ENCODE results near the gene FOXP1.

Gene FOXP1

GRCh38 chr3:71356265-71356664 is 227.3 kb downstream of the FOXP1 start:
- Histone ChIP-seq H3K27me3 (no peaks in the 10 kb centered on the region), H3K4me3 (ENCODE audit: low read depth, low read length) (no peak overlapping the region), H3K4me1 (peaks cover 5% of the 10 kb centered on the region), H3K9me3 (no peaks in the 10 kb centered on the region), H3K36me3 (no peaks in the 10 kb centered on the region)
- no peak for DNase-seq
- TF ChIP-seq, protein P1, sequence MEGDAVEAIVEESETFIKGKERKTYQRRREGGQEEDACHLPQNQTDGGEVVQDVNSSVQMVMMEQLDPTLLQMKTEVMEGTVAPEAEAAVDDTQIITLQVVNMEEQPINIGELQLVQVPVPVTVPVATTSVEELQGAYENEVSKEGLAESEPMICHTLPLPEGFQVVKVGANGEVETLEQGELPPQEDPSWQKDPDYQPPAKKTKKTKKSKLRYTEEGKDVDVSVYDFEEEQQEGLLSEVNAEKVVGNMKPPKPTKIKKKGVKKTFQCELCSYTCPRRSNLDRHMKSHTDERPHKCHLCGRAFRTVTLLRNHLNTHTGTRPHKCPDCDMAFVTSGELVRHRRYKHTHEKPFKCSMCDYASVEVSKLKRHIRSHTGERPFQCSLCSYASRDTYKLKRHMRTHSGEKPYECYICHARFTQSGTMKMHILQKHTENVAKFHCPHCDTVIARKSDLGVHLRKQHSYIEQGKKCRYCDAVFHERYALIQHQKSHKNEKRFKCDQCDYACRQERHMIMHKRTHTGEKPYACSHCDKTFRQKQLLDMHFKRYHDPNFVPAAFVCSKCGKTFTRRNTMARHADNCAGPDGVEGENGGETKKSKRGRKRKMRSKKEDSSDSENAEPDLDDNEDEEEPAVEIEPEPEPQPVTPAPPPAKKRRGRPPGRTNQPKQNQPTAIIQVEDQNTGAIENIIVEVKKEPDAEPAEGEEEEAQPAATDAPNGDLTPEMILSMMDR (IDR thresholded peaks at IDR 0.05; ENCODE audit: low read depth, low read length), result no peak

- TF ChIP-seq, protein P1 (IDR thresholded peaks at IDR 0.05; ENCODE audit: low read depth, low read length), result no peak
- Histone ChIP-seq H3K9me3 (no peaks in the 10 kb centered on the region), H3K4me1 (peaks cover 1% of the 10 kb centered on the region), H3K36me3 (no peaks in the 10 kb centered on the region), H3K4me3 (ENCODE audit: low read depth, low read length) (no peak overlapping the region), H3K27me3 (no peaks in the 10 kb centered on the region)
- DNase-seq, result no peak
These were observed 227.7 kb downstream of the FOXP1 start for GRCh38 chr3:71355862-71356261.

DNA sequence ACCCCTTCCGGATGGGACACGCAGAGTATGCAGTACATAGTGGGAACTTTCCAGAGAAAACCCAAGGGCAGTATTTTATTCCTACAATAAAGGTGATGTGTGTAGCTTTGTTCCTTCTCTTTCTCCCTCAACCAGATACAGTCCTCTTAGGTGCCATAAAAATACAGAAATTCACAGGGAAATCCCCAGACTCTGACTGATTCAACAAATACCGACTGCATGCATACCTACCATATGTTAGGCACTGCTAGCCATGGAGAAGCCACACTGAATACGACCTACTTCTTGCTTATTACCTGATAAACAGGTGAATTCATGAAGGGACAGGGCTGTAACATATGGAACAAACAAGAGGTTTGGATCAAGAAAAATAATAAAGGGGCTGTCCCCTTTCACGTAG is 228.5 kb downstream of the FOXP1 start:
- no peak for DNase-seq
- TF ChIP-seq, protein P1 (IDR thresholded peaks at IDR 0.05; ENCODE audit: low read depth, low read length), result no peak
- no peaks in the 10 kb centered on the region for H3K9me3 ChIP-seq
- H3K36me3 ChIP-seq, result no peaks in the 10 kb centered on the region
- H3K27me3 ChIP-seq, result no peaks in the 10 kb centered on the region
- H3K4me1 ChIP-seq, result no peaks in the 10 kb centered on the region
- H3K4me3 ChIP-seq (ENCODE audit: low read depth, low read length), result no peak overlapping the region

- Histone ChIP-seq H3K4me1 (no peaks in the 10 kb centered on the region), H3K4me3 (ENCODE audit: low read depth, low read length) (no peak overlapping the region), H3K27me3 (no peaks in the 10 kb centered on the region), H3K36me3 (no peaks in the 10 kb centered on the region), H3K9me3 (no peaks in the 10 kb centered on the region)
- no peak for DNase-seq
- TF ChIP-seq, protein P1 (IDR thresholded peaks at IDR 0.05; ENCODE audit: low read depth, low read length), result no peak
These were observed 232.0 kb downstream of the FOXP1 start for GRCh38 chr3:71351403-71352149.

- Histone ChIP-seq H3K4me1 (no peaks in the 10 kb centered on the region), H3K9me3 (no peaks in the 10 kb centered on the region), H3K36me3 (no peaks in the 10 kb centered on the region), H3K4me3 (ENCODE audit: low read depth, low read length) (no peak overlapping the region), H3K27me3 (no peaks in the 10 kb centered on the region)
- DNase-seq, result no peak
- TF ChIP-seq, protein P1 (IDR thresholded peaks at IDR 0.05; ENCODE audit: low read depth, low read length), result no peak
These were observed 232.5 kb downstream of the FOXP1 start for GRCh38 chr3:71350998-71351397.

- TF ChIP-seq, protein P1 (IDR thresholded peaks at IDR 0.05; ENCODE audit: low read depth, low read length), result no peak
- Histone ChIP-seq H3K36me3 (no peaks in the 10 kb centered on the region), H3K4me1 (no peaks in the 10 kb centered on the region), H3K9me3 (no peaks in the 10 kb centered on the region), H3K27me3 (no peaks in the 10 kb centered on the region), H3K4me3 (ENCODE audit: low read depth, low read length) (no peak overlapping the region)
- DNase-seq, result no peak
These were observed 234.7 kb downstream of the FOXP1 start for GRCh38 chr3:71348831-71349230.

All from BE2C (cell line).